DND-41 (cell line): ENCODE measurements around the gene ATXN2.

Experiments used
- ATAC-seq: fragments of 200-7000 bp; cut with Tn5 transposase; 3 replicates; pipeline ENCODE4 v1.9.1; 2021; ENCODE audit warnings: low read depth; ENCODE audit not compliant: insufficient read depth
- DNase-seq: peaks from one replicate; pipeline ENCODE4 v3.0.0-alpha.2; 2020
- H2AFZ ChIP-seq: 2 replicates; pipeline ENCODE4 v1.6.0; 2012; ENCODE audit warnings: low read depth, low read length
- H3K27ac ChIP-seq: 2 replicates; pipeline ENCODE4 v1.5.1; 2012; ENCODE audit warnings: low read length, inconsistent platforms
- H3K27me3 ChIP-seq: fragments of 200-600 bp; sonication (generic); 2 replicates; pipeline ENCODE4 v1.6.0; 2012; ENCODE audit warnings: low read length, mild to moderate bottlenecking, inconsistent platforms; ENCODE audit not compliant: insufficient read depth, poor library complexity
- H3K36me3 ChIP-seq: 2 replicates; pipeline ENCODE4 v1.5.1; 2012; ENCODE audit warnings: low read length, inconsistent platforms; ENCODE audit not compliant: insufficient read depth
- H3K4me1 ChIP-seq: 2 replicates; pipeline ENCODE4 v1.5.1; 2012; ENCODE audit warnings: mild to moderate bottlenecking, low read length; ENCODE audit not compliant: insufficient read depth
- H3K4me2 ChIP-seq: 2 replicates; pipeline ENCODE4 v1.6.0; 2012; ENCODE audit warnings: mild to moderate bottlenecking, moderate library complexity, low read length, inconsistent platforms; ENCODE audit not compliant: insufficient read depth
- H3K4me3 ChIP-seq, 2 experiments: fragments of 200-600 bp in 1 of 2; shearing (Covaris generic) in 1 of 2; 2 replicates each; pipeline ENCODE4 v1.5.1; 2012 to 2016; ENCODE audit warnings: inconsistent platforms in 2 of 2, low read length in 2 of 2, mild to moderate bottlenecking in 2 of 2, low read depth in 1 of 2, moderate library complexity in 1 of 2
- H3K79me2 ChIP-seq: 2 replicates; pipeline ENCODE4 v1.6.0; 2012; ENCODE audit warnings: low read length, inconsistent platforms; ENCODE audit not compliant: insufficient read depth
- H3K9ac ChIP-seq: 2 replicates; pipeline ENCODE4 v1.6.0; 2012; ENCODE audit warnings: low read depth, mild to moderate bottlenecking, inconsistent platforms, low read length, moderate library complexity
- H3K9me3 ChIP-seq: 2 replicates; pipeline ENCODE4 v1.5.1; 2012; ENCODE audit warnings: low read length, moderate library complexity, mild to moderate bottlenecking, inconsistent platforms; ENCODE audit not compliant: insufficient read depth, severe bottlenecking
- H4K20me1 ChIP-seq: 2 replicates; pipeline ENCODE4 v1.6.0; 2012; ENCODE audit warnings: low read length; ENCODE audit not compliant: insufficient read depth
- CTCF ChIP-seq: IDR thresholded peaks from 2 replicates; pipeline ENCODE4 v1.5.1; 2012; ENCODE audit warnings: borderline replicate concordance, low read length, moderate library complexity, mild to moderate bottlenecking; ENCODE audit not compliant: poor library complexity, severe bottlenecking; ENCODE audit errors: extremely low read depth
- EZH2 ChIP-seq: IDR thresholded peaks from 3 replicates; pipeline ENCODE4 v1.6.1; 2012; ENCODE audit warnings: borderline replicate concordance, low read depth, mild to moderate bottlenecking, moderate library complexity, low read length, inconsistent platforms; ENCODE audit not compliant: severe bottlenecking

The ATXN2 gene

GRCh38 chr12:111457071-111457470 is 142.0 kb downstream of the ATXN2 start:
- no peaks in the 10 kb centered on the region for H3K9me3 ChIP-seq
- no peak overlapping the region for H3K4me2 ChIP-seq
- no peak overlapping the region for H3K27ac ChIP-seq
- TF ChIP-seq CTCF (no peak), EZH2 (no peak)
- peaks cover 77% of the 10 kb centered on the region for H3K36me3 ChIP-seq
- H3K4me3 ChIP-seq, result no peak overlapping the region
- H3K79me2 ChIP-seq, result no peaks in the 10 kb centered on the region
- ATAC-seq (no peak), DNase-seq (no peak)
- H4K20me1 ChIP-seq, result peaks cover 14% of the 10 kb centered on the region
- no peaks in the 10 kb centered on the region for H3K27me3 ChIP-seq
- H3K9ac ChIP-seq, result no peak overlapping the region
- H2AFZ ChIP-seq, result no peak overlapping the region
- no peaks in the 10 kb centered on the region for H3K4me1 ChIP-seq

- Histone ChIP-seq H3K4me3 (no peak overlapping the region), H3K4me2 (no peak overlapping the region), H3K27me3 (no peaks in the 10 kb centered on the region), H2AFZ (no peak overlapping the region), H3K9me3 (no peaks in the 10 kb centered on the region), H3K36me3 (peaks cover 85% of the 10 kb centered on the region), H3K4me1 (no peaks in the 10 kb centered on the region), H3K27ac (no peak overlapping the region), H3K9ac (no peak overlapping the region), H4K20me1 (peaks cover 22% of the 10 kb centered on the region), H3K79me2 (no peaks in the 10 kb centered on the region)
- TF ChIP-seq EZH2, result no peak
- TF ChIP-seq CTCF, result no peak
- ATAC-seq (no peak), DNase-seq (no peak)
Observed at GRCh38 chr12:111455448-111456320, 143.4 kb downstream of the ATXN2 start.

GRCh38 chr12:111454716-111455447 is 144.2 kb downstream of the ATXN2 start:
- H3K36me3 ChIP-seq, result peaks cover 87% of the 10 kb centered on the region
- H3K79me2 ChIP-seq, result no peaks in the 10 kb centered on the region
- no peak overlapping the region for H3K27ac ChIP-seq
- H2AFZ ChIP-seq, result no peak overlapping the region
- H3K4me2 ChIP-seq, result no peak overlapping the region
- ATAC-seq (0 out of 3 replicates have a peak, but pooled peaks have one; percentile 17), DNase-seq (no peak)
- H4K20me1 ChIP-seq, result peaks cover 26% of the 10 kb centered on the region
- no peak for TF ChIP-seq CTCF
- TF ChIP-seq EZH2, result no peak
- H3K9me3 ChIP-seq, result no peaks in the 10 kb centered on the region
- no peak overlapping the region for H3K9ac ChIP-seq
- H3K4me3 ChIP-seq, result no peak overlapping the region
- no peaks in the 10 kb centered on the region for H3K4me1 ChIP-seq
- no peaks in the 10 kb centered on the region for H3K27me3 ChIP-seq
